GM21737 (cell line): ENCODE results near the gene KCNH1.
"Not testable (repeated sequence)": the region's sequence is repeated elsewhere in the genome, so short reads cannot be mapped to it uniquely, and the experiment has no call there.

Experiments
- ATAC-seq: cut with Tn5 transposase; IDR thresholded peaks from one replicate; pipeline ENCODE4 v1.9.1; 2021; ENCODE audit warnings: mild to moderate bottlenecking, moderate library complexity; ENCODE audit not compliant: unreplicated experiment

The KCNH1 gene

DNA sequence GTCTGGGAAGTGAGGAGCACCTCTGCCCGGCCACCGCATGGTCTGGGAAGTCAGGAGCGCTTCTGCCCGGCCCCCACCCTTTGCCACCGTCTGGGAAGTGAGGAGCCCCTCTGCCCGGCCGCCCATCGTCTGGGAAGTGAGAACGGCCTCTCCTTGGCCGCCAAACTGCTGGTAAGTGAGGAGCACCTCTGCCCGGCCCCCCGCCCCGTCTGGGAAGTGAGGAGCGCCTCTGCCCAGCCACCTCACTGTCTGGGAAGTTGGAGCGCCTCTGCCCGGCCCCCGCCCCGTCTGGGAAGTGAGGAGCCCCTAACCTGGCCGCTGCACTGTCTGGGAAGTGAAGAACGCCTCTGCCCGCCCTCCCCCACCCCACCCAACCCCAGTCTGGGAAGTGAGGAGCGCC, 22.6 kb downstream of the KCNH1 start:
- no peak for ATAC-seq

DNA sequence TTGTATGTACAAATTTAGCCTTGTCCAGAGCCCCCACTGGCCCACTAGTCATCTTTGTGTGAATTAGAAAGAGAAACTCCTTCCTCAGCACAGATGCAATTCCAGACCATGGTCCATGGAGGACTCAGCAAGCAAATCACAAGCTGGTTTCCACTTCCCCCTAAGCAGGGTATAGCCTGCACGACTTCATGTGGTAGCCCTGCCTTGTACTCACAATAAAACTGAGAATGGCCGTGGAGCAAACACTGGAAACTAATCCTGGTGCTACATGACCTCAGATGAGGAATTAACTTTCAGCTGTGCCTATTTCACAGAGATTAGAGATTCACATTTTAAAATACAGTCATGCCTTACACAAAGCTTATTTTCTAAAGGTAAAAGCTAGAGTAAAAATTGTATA, 32.5 kb downstream of the KCNH1 start:
- ATAC-seq, result no peak

DNA sequence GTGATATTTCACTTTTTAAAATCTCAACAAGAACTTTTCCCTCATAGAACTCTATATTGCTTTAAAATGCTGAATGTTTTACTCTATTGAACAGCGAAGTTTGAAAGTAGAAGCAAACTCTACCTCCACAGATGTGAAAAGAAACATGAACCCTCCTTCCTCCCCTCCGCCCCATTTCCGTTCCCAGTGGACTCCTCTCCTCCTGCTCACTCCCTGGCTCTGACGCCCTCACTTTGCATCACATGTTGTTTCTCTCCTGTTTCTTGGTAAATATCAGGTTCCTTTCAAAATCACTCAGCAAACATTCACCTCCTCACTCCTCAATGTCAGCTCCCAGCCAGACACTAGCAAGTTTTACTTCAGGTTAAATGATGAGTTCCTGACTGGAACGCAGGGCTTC, 34.6 kb downstream of the KCNH1 start:
- ATAC-seq, result no peak

DNA sequence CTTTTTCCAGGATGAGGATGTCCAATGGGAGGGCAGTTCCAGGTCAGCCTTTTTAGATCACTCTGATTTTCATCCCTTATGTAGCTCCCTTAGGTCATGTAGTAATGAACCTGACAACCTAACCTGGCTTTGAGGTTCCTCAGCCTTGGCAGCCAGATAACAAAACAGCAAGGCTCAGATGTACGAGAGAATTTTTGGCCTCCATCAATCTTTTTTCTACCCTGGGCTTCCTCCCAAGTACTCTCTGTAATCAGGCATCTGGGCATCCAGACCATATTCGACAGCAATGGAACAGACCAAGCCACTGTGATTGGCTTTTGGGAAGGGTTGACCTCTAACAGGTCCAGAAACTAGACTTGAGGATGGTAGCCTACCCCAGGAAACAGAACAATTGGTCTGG, 38.6 kb downstream of the KCNH1 start:
- ATAC-seq, result no peak

DNA sequence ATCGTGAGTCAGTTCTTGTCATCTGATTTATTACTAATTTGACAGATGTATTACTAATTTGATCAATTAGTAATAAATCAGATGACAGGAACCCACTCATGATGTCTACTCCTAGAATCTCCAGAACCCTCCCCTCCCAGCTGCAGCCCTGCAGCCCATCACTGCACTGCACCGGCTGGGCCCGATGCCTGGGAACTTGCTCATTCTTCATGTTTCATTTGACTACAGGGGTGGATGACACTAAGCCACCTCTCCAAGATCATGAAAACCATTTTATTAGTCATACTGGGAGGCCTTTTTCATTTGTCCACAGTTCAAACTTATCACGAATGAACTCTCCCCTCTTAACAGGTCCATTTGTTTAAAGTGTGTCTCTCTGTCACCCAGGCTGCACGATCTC, 41.0 kb downstream of the KCNH1 start:
- no peak for ATAC-seq

DNA sequence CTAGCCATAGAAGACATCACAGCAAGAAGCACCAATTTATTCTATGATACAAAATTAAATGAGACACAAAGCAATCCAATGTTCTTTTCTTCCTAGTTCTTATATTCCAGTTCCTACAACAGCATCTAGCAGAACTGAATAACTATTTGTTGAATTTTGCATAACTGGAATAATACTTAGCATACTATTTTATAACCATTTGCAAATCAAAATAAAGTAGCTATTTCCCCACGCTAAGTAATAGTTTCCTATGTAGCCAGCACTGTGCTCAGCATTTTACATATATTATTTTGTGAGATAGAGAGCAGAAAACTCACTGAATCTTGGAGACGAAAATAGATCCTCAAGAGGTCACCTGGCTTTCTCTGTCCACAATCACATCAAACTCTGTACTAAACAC, 42.1 kb downstream of the KCNH1 start:
- no peak for ATAC-seq

DNA sequence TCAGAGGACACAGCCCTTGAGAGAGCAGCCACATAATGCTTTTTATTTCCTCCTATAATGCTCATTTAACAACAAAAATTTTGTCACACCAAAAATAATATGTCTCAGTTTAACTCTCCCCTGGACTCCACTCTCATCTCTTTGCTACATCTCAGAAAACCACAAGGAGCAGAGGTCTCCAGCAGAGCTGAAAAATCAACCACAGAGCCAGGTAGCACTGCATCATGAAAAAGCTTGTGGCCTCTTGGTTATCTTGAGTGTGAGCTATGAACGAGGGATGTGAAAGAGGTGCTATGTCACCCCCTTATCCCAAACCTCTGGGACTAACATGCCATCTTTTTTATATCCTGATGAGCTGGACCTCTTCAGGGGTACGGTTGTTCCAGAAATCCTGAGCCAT, 44.4 kb downstream of the KCNH1 start:
- ATAC-seq, result no peak

DNA sequence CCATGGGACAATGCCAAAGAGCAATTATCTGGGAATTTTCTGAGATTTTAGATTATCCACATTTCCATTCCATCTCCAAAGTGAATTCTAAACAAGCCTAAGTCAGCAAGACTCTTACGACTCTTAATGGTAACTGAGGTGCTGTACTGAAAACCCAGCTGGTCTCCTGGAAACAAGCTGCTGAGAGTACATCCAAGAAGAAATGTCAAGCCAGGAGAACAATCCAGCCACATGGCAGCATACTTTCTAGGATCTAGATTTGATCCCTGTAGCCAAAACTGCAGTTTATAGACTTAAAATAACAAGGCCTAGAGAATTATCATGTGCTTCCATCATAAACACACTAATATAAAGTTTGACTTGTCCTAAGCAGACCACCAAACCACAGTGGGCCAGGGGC, 45.8 kb downstream of the KCNH1 start:
- ATAC-seq, result no peak

DNA sequence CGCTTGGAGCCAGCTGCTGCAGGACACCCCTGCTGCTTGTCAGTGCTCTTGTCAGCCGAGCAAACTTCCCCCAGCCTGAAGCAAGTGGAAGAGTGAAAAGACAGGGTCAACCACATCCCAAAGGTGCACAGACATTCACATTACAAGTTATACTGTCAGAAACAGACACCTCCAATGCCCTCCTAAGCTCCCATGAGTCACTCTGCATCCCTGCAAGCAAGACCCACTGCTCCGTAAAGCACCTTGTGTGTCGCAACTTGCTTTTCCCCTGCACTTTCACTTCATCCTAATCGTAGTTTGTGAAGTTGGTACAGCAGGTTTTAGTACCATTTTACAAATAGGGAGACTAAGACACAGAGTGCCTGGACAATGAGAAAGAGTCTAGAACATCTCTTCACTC, 51.1 kb downstream of the KCNH1 start:
- no peak for ATAC-seq

DNA sequence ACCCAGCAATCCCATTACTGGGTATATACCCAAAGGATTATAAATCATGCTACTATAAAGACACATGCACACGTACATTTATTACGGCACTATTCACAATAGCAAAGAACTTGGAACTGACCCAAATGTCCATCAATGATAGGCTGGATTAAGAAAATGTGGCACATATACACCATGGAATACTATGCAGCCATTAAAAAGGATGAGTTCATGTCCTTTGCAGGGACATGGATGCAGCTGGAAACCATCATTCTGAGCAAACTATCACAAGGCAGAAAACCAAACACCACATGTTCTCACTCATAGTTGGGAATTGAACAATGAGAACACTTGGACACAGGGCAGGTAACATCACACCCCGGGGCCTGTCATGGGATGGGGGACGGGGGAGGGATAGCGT, 52.5 kb downstream of the KCNH1 start:
- not testable (repeated sequence) for ATAC-seq

DNA sequence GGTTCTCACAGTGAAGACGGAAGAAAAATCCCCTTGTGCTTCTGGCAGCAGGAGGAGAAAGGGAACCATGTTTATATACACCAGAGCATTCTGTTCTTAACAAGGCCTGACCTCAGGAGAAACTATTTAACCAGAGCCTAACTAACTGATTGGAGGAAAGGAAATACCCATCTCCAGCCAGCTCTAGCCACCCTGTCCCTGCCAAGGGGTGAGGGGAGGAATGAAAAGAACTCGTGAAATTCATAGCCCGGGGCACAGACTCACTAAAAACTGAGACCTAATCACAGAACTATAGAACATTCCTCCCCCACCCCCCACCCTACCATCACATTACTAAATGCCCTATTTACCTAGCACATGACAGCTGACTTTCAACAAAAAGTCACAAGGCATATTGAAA, 65.0 kb downstream of the KCNH1 start:
- ATAC-seq, result no peak

DNA sequence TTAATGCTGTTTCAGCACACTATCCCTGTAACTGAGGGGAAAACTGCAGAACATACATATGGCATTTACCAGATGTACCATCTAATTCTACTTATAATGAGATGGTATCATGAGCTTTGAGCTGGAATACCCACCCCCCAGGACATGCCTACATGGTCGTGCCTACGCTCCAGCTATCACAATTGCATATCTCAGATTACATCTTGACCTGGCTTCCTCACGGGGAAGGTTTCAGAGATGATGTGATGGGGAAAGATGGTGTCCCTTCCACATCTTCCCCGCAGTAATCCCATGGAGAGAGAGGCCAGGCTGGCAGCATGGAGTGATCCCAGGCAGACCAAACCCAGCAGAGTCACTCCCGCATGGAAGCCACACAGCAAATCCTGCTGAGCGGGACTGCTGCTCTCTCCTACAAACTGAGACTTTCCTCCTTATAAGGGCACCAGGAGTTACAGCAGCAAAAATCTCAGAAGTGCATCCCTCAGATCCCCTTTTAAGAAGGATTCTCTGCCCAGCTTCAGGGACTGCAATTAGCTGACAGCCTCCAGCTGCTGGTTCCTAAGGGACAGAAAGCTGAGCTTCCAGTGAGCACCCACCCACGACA, 67.1 kb downstream of the KCNH1 start:
- no peak for ATAC-seq

DNA sequence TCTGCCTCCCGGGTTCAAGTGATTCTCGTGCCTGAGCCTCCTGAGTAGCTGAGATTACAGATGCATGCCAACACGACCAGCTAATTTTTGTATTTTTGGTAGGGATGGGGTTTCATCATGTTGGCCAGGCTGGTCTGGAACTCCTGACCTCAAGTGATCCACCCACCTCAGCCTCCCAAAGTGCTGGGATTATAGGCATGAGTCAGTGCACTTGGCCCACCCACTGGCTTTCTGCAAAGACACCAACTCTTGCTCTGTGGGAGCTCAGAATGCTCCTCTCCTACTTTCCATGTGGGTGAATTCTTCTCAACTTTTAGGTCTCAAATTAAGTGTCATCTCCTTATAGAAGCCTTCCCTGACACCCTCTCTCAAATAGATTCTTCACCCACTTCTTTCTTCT, 92.1 kb downstream of the KCNH1 start:
- not testable (repeated sequence) for ATAC-seq

DNA sequence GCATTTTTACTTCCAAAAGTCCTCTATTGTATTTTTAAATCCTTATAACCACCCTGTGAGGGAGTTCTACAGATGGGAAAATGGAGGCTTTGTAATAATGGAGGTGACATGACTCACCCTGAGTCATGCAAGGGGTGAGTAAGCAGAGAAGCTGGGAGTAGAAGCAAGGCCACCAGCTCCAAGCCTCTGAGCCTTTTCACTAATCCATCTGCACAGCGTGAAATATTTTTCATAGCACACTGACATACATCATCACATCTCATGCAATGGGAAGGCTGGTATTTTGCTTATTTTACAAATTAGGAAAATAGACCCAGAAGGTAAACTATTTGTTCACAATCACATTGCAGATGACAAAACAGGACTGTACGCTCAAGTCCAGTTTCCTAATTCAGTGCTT, 96.9 kb downstream of the KCNH1 start:
- no peak for ATAC-seq

DNA sequence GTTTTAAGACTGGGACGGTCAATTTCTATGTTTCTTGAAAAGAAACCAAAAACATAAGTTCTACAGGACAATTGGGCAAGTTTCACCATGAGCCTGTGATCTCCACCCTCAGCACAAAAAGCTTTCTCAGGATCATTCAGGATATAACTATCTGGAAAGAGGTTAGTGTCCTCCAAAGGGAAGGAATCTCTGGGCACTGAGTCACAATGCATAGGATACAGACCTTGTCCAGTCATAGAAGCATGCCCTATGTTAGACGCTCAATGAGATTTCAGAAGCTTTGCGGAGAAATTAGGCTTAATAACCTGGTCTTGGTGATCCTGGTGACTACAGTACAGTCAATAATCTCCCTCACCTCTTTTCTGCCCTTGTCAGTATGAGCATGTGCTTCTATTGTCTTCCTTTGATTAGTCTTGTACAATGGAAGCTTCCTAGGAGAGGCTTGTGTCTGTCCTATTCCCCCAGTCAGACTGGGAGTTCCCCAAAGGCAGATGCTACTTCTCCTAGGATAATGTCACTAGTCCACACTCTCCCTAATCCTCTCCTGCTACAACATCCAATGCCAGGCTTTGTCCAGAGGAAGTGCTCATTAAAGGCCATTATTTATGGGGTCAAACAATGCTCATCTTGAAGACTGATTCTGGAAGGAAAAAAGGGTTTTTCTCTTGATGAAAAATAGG, 97.4 kb downstream of the KCNH1 start:
- ATAC-seq, result no peak

DNA sequence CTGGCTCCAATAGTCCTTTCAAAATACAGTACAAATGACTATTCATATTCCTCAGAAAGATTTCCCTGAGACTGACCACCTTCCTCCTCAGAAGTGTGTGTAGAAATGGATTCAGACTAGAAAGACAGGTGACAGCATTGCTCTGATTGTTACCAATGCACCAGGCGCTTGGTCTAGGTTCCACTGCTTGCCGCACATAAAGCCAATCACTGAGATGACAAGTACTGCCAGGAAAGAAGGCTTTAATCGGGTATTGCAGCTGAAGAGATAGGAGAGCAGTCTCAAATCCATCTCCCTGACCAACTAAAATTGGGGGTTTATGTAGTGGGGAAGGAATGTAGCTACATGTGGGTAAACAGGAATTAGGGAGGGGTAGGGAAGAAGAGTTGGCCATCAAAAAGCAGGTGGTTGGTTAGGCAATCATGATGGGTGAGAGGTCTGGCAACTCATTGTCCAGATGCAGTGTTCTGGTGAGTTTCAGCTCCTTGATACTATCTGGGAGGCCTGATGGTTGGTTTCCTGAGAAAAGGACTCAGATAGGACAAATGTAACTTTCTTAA, 98.0 kb downstream of the KCNH1 start:
- ATAC-seq, result no peak

DNA sequence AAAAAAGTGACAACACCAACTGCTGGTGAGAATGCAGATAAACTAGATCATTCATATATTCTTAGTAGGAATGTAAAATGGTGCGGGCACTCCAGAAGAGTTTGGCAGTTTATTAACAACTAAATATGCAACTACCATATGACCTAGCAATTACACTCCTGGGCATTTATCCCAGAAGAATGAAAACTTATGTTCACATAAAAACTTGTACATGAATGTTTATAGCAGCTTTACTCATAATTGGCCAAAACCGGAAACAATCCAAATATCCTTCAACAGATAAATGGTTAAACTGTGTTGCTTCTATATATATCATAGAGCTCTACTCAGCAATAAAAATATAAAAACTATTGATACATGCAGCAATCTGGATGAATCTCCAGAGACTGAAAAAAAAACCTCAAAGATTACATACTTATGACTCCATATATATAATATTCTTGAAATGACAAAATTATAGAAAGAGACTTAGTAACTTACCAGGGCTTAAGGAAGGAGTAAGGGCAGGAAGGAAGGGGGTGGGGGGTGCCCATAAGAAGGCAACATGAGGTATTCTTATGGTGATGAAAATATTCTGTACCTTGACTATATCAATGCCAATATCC, 99.9 kb downstream of the KCNH1 start:
- no peak for ATAC-seq

DNA sequence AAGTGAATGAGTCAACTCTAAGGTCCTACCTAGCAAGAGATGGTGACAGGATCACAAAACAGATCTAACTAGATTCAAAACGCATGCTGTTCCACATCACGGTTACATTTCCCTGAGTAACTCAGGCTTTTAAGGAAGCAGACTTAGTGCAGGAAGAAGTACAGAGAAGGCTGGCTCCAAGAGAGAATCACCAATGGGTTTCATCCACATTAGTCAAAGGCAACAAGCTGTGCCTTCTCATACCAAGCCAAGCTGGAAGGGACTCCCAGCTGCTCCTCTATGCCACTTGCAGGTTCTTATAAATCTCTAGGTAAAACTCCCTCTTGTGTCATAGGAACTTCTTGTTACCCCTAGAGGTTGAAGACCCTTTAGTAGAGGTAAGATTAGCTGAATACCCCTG, 109.0 kb downstream of the KCNH1 start:
- ATAC-seq, result no peak

DNA sequence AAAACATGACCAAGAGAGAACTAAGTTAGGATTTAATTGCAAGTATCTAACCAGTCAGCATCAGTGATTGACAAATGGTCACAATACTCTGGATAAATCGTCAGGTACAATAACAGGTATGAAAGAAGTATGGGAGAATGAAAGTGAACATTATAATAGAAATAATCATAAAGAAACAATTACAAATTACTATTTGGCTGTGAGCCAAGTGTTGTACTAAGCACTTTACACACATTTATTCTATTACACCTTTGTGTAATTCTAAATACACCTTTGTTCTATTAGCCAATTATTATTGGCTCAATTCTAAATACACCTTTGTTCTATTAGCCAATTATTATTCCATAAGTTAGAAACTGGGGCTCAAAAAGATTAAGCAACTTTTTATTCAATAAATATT, 114.7 kb downstream of the KCNH1 start:
- no peak for ATAC-seq

DNA sequence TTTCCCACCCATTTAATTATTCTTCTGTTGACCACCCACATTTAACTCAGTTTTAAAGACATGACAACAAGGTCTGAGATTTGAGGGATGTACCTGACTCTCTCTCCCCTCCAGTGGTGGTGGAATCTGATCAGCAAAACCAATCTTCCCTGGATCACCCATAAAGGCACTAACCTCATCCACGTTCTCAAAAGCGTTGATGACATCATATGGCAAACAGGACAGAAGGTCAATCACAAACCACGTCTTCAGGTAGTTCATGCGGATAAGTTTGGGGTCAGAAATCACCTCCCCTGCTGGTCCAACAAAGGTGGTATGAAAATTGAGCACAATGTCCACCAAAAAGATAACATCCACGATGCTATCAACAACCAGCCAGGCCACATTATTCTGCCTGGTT, 115.3 kb downstream of the KCNH1 start:
- ATAC-seq, result no peak

DNA sequence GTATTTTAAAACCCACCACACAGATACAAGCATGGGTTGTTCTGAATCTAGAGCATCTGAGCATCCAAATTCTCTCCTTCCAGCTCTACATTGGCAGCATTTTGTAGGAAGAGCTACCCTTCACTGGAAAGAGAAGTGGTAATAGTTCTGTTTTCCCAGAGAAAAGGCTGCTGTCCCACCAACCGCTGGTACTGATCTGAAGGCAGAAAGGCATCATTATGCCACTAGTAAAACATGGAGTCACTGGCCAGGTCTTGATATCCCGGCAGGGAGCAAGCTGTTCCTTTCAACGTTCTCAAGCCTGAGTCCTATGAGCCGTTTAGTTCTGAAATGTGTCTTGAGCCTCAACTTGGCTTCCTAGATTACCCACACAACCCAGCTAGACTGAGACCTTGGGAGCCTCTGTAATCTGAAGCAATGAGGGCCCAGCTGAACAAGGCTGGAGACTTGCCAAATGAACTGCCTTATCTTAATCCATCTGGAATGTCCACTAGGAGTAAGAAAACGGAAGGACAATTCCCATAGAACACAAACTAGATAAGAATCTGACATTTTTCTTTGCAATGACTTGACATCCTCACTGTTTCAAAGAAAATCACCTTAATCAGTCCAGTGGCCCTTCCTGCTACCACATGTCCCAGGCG, 116.8 kb downstream of the KCNH1 start:
- no peak for ATAC-seq

DNA sequence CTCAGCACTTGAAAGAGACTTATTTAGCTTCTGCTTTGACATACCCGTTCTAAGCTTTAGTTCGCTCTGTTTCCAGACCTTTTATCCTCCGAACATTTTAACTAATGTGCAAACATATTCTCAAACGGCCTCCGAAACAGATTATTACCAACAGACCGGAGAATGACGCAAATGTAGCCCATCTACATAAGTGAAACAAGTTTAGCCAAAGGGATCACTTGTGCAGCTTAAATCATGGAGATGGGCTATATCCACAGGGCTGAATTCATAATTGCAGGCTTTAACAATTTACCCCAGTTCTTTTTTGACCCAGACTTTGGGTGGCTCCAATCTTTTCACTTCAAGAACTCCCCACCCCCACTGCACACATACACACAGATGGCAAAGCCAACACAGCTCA, 119.7 kb downstream of the KCNH1 start:
- ATAC-seq, result no peak
